Activated CD8-positive, alpha-beta memory T cell treated with anti-CD3 and anti-CD28 coated beads, Interleukin-2, amount 10 ng/mL, durations not matched to agents 7 days and 5 days (primary cell): ENCODE results near the gene SEMA3D. TPM values are rescaled to one million over a fixed set of nuclear protein-coding genes. Genes with fewer than 3 reads are reported as not detected.
"Not testable (repeated sequence)": the region's sequence is repeated elsewhere in the genome, so short reads cannot be mapped to it uniquely, and the experiment has no call there.

Experiments used
- ATAC-seq: fragments of 150-1000 bp; cut with Tn5 transposase; one replicate; pipeline ENCODE4 v1.10.0; 2021; ENCODE audit warnings: moderate library complexity
- CTCF ChIA-PET: fragments of 350-600 bp; sonication (Branson Sonifier 250); formaldehyde crosslinking; loops from one replicate; lab custom pipeline; 2021; ENCODE audit warnings: antibody characterized with exemption; lab: Charles Lee
- DNase-seq: peaks from one replicate; pipeline ENCODE4 v3.0.0-alpha.2; 2020
- H3K27ac Mint-ChIP-seq: one replicate; pipeline ENCODE4 v1.8.0; 2021; ENCODE audit warnings: mild to moderate bottlenecking, mixed read lengths
- H3K27me3 Mint-ChIP-seq: one replicate; pipeline ENCODE4 v1.8.0; 2021; ENCODE audit warnings: mixed read lengths
- H3K36me3 Mint-ChIP-seq: one replicate; pipeline ENCODE4 v1.8.0; 2021; ENCODE audit warnings: mild to moderate bottlenecking, mixed read lengths
- H3K4me1 Mint-ChIP-seq: one replicate; pipeline ENCODE4 v1.8.0; 2021; ENCODE audit warnings: mixed read lengths
- H3K4me3 Mint-ChIP-seq: one replicate; pipeline ENCODE4 v1.8.0; 2021; ENCODE audit warnings: mild to moderate bottlenecking, moderate library complexity, mixed read lengths
- H3K9me3 Mint-ChIP-seq: one replicate; pipeline ENCODE4 v1.8.0; 2022; ENCODE audit warnings: low read depth, mixed read lengths
- total RNA-seq, 2 experiments: library from RNA; stranded (reverse); gene quantifications; one replicate each; pipeline ENCODE4 v1.2.3, GENCODE V29; 2021

SEMA3D gene
- total RNA-seq, 2 experiments from 2014 or later: not detected

- CTCF ChIA-PET: no interaction called here
- no peak for ATAC-seq
- Mint-ChIP-seq H3K4me3 (no peak overlapping the region), H3K27ac (no peak overlapping the region), H3K36me3 (no peaks in the 10 kb centered on the region), H3K9me3 (peaks cover 6% of the 10 kb centered on the region), H3K4me1 (peaks cover 3% of the 10 kb centered on the region), H3K27me3 (no peaks in the 10 kb centered on the region)
- DNase-seq: no peak
These were observed 188.2 kb downstream of the SEMA3D start for GRCh38 chr7:84998665-84999064.

GRCh38 chr7:84997626-84998025, 189.2 kb downstream of the SEMA3D start:
- H3K27ac Mint-ChIP-seq: no peak overlapping the region

GRCh38 chr7:84992954-84993353, 193.9 kb downstream of the SEMA3D start:
- H3K9me3 Mint-ChIP-seq, H3K36me3 Mint-ChIP-seq, ATAC-seq, DNase-seq, H3K4me1 Mint-ChIP-seq, H3K4me3 Mint-ChIP-seq, H3K27me3 Mint-ChIP-seq, H3K27ac Mint-ChIP-seq: not testable (repeated sequence)
- CTCF ChIA-PET: interaction anchor here (1.0 kb wide), 1 partner anchor 26 kb away, joined by 3 read pairs; no protein-coding TSS in a partner anchor

More at GRCh38 chr7:84997626-84998025, 189.2 kb downstream of the SEMA3D start:
- ATAC-seq: no peak
- no peak for DNase-seq
- Mint-ChIP-seq H3K4me3 (no peak overlapping the region), H3K9me3 (peaks cover 6% of the 10 kb centered on the region), H3K4me1 (peaks cover 3% of the 10 kb centered on the region), H3K36me3 (no peaks in the 10 kb centered on the region), H3K27me3 (no peaks in the 10 kb centered on the region)
- CTCF ChIA-PET: no interaction called here

- Mint-ChIP-seq H3K4me3 (no peak overlapping the region), H3K27ac (no peak overlapping the region), H3K36me3 (no peaks in the 10 kb centered on the region), H3K9me3 (no peaks in the 10 kb centered on the region), H3K27me3 (no peaks in the 10 kb centered on the region), H3K4me1 (peaks cover 5% of the 10 kb centered on the region)
- CTCF ChIA-PET: no interaction called here
- ATAC-seq (no peak), DNase-seq (no peak)
These were observed 201.6 kb downstream of the SEMA3D start for GRCh38 chr7:84985073-84985784.

- peaks cover 5% of the 10 kb centered on the region for H3K4me1 Mint-ChIP-seq
- H3K4me3 Mint-ChIP-seq: no peak overlapping the region
- no peaks in the 10 kb centered on the region for H3K36me3 Mint-ChIP-seq
- DNase-seq (no peak), ATAC-seq (no peak)
- CTCF ChIA-PET: no interaction called here
- no peaks in the 10 kb centered on the region for H3K9me3 Mint-ChIP-seq
- H3K27ac Mint-ChIP-seq: no peak overlapping the region
- H3K27me3 Mint-ChIP-seq: no peaks in the 10 kb centered on the region
These were observed 204.7 kb downstream of the SEMA3D start for GRCh38 chr7:84982199-84982598.

- H3K4me1 Mint-ChIP-seq: peaks cover 5% of the 10 kb centered on the region
- H3K27ac Mint-ChIP-seq: no peak overlapping the region
- no peaks in the 10 kb centered on the region for H3K9me3 Mint-ChIP-seq
- no peaks in the 10 kb centered on the region for H3K27me3 Mint-ChIP-seq
- ATAC-seq (no peak), DNase-seq (no peak)
- CTCF ChIA-PET: no interaction called here
- no peak overlapping the region for H3K4me3 Mint-ChIP-seq
- no peaks in the 10 kb centered on the region for H3K36me3 Mint-ChIP-seq
These were observed 205.5 kb downstream of the SEMA3D start for GRCh38 chr7:84981055-84981976.

GRCh38 chr7:84975586-84976185, 211.2 kb downstream of the SEMA3D start:
- no peaks in the 10 kb centered on the region for H3K36me3 Mint-ChIP-seq
- H3K27ac Mint-ChIP-seq: no peak overlapping the region
- CTCF ChIA-PET: no interaction called here
- H3K4me3 Mint-ChIP-seq: no peak overlapping the region
- no peak for DNase-seq
- no peak for ATAC-seq
- H3K4me1 Mint-ChIP-seq: no peaks in the 10 kb centered on the region
- H3K27me3 Mint-ChIP-seq: no peaks in the 10 kb centered on the region
- H3K9me3 Mint-ChIP-seq: no peaks in the 10 kb centered on the region

GRCh38 chr7:84971360-84971759, 215.5 kb downstream of the SEMA3D start:
- no peaks in the 10 kb centered on the region for H3K27me3 Mint-ChIP-seq
- H3K36me3 Mint-ChIP-seq: no peaks in the 10 kb centered on the region
- ATAC-seq (no peak), DNase-seq (no peak)
- no peaks in the 10 kb centered on the region for H3K4me1 Mint-ChIP-seq
- CTCF ChIA-PET: no interaction called here
- H3K27ac Mint-ChIP-seq: no peak overlapping the region
- H3K4me3 Mint-ChIP-seq: no peak overlapping the region
- peaks cover 2% of the 10 kb centered on the region for H3K9me3 Mint-ChIP-seq

- CTCF ChIA-PET: no interaction called here
- ATAC-seq: no peak
- no peak for DNase-seq
- Mint-ChIP-seq H3K4me3 (no peak overlapping the region), H3K27me3 (no peaks in the 10 kb centered on the region), H3K4me1 (no peaks in the 10 kb centered on the region), H3K27ac (no peak overlapping the region), H3K36me3 (no peaks in the 10 kb centered on the region), H3K9me3 (peaks cover 2% of the 10 kb centered on the region)
These were observed 216.2 kb downstream of the SEMA3D start for GRCh38 chr7:84970670-84971069.

GRCh38 chr7:84953234-84953633, 233.6 kb downstream of the SEMA3D start:
- CTCF ChIA-PET: no interaction called here
- no peak overlapping the region for H3K4me3 Mint-ChIP-seq
- H3K27me3 Mint-ChIP-seq: no peaks in the 10 kb centered on the region
- ATAC-seq (no peak), DNase-seq (no peak)
- no peaks in the 10 kb centered on the region for H3K4me1 Mint-ChIP-seq
- H3K27ac Mint-ChIP-seq: no peak overlapping the region
- H3K9me3 Mint-ChIP-seq: peaks cover 8% of the 10 kb centered on the region
- H3K36me3 Mint-ChIP-seq: no peaks in the 10 kb centered on the region

- no peaks in the 10 kb centered on the region for H3K36me3 Mint-ChIP-seq
- no peak for ATAC-seq
- H3K4me1 Mint-ChIP-seq: no peaks in the 10 kb centered on the region
- peaks cover 8% of the 10 kb centered on the region for H3K9me3 Mint-ChIP-seq
- H3K27ac Mint-ChIP-seq: no peak overlapping the region
- no peak for DNase-seq
- CTCF ChIA-PET: no interaction called here
- no peaks in the 10 kb centered on the region for H3K27me3 Mint-ChIP-seq
- no peak overlapping the region for H3K4me3 Mint-ChIP-seq
These were observed 236.0 kb downstream of the SEMA3D start for GRCh38 chr7:84950836-84951235.

- Mint-ChIP-seq H3K27ac (no peak overlapping the region), H3K4me1 (no peaks in the 10 kb centered on the region), H3K4me3 (no peak overlapping the region), H3K9me3 (peaks cover 8% of the 10 kb centered on the region), H3K36me3 (no peaks in the 10 kb centered on the region), H3K27me3 (no peaks in the 10 kb centered on the region)
- no peak for DNase-seq
- CTCF ChIA-PET: no interaction called here
- ATAC-seq: no peak
These were observed 237.4 kb downstream of the SEMA3D start for GRCh38 chr7:84949501-84949900.

GRCh38 chr7:84949067-84949466, 237.8 kb downstream of the SEMA3D start:
- H3K4me3 Mint-ChIP-seq: no peak overlapping the region

More at GRCh38 chr7:84949067-84949466, 237.8 kb downstream of the SEMA3D start:
- Mint-ChIP-seq H3K9me3 (peaks cover 8% of the 10 kb centered on the region), H3K4me1 (no peaks in the 10 kb centered on the region), H3K27me3 (no peaks in the 10 kb centered on the region), H3K36me3 (no peaks in the 10 kb centered on the region), H3K27ac (no peak overlapping the region)
- ATAC-seq (no peak), DNase-seq (no peak)
- CTCF ChIA-PET: no interaction called here
